HK-2 (cell line): ENCODE results near the gene AXIN2.

Source experiments
- DNase-seq: peaks from one replicate; pipeline ENCODE4 v3.0.0-alpha.2; 2018; ENCODE audit not compliant: unreplicated experiment

The AXIN2 gene, protein sequence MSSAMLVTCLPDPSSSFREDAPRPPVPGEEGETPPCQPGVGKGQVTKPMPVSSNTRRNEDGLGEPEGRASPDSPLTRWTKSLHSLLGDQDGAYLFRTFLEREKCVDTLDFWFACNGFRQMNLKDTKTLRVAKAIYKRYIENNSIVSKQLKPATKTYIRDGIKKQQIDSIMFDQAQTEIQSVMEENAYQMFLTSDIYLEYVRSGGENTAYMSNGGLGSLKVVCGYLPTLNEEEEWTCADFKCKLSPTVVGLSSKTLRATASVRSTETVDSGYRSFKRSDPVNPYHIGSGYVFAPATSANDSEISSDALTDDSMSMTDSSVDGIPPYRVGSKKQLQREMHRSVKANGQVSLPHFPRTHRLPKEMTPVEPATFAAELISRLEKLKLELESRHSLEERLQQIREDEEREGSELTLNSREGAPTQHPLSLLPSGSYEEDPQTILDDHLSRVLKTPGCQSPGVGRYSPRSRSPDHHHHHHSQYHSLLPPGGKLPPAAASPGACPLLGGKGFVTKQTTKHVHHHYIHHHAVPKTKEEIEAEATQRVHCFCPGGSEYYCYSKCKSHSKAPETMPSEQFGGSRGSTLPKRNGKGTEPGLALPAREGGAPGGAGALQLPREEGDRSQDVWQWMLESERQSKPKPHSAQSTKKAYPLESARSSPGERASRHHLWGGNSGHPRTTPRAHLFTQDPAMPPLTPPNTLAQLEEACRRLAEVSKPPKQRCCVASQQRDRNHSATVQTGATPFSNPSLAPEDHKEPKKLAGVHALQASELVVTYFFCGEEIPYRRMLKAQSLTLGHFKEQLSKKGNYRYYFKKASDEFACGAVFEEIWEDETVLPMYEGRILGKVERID

GRCh38 chr17:65561452-65562205 lies at the start of gene AXIN2:
Gene AXIN2, minus strand, starts transcription at chr17:65561648. Its CDS starts 3,028 bp downstream, at chr17:65558620.
- peak; percentile 79 for DNase-seq

DNA sequence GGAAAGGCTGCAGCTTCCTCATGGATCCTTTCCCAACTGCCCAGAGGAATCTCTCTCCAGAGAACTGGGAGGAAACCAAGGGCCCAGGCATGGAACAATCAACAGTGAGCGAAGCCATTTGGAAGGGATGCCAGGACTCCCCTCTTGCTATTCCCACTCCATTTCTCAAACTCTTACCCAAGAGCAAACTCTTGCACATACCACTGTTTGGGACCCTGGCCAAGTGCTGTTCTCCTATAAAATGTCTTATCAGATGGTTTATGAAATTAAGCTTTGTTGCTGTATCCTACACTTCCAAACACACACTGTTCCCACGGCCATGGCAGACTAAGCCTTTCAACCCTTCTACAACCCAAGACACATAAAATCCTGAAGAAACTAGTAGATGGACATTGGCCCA lies 48.3 kb upstream of the AXIN2 start:
- no peak for DNase-seq

DNA sequence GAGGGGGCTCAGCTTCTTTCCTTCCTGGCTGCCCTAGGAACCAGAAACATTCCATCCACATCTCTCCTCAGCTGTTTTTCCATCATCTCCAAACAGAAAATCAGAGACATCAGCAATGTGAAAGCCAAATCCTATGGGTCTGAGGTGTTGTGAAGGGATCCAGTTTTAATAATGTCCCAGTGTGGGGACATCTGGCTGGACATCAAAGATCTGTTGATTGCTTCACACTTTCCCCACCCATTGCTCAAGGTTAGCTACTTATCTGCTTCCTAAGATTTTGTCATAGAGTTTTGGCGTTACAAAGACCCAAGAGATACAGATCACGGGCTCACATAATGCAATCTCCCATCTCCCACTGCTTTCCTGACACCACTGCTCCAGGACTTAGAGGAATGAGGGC lies 47.8 kb upstream of the AXIN2 start:
- DNase-seq: no peak

- DNase-seq: no peak
Measured at GRCh38 chr17:65604070-65604469, 42.6 kb upstream of the AXIN2 start.

DNA sequence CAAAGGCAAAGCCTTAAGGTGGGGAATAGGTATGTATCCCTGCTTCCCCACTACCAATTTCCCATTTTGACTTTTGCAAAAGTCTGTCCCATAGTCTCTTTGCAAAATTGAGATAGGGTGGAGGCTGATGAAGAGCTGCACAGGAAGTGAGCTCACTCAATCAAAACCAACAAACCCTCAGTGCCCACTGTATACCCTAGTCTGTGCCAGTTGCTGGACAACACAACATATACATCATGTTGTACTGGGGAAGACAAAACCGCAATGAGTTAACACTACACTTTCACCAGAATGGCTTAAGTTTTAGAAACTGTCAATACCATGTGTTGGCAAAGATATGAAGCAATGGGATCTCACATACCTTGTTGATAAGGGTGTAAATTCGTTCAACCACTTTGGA lies 40.4 kb upstream of the AXIN2 start:
- DNase-seq: no peak

GRCh38 chr17:65601145-65601544 lies 39.7 kb upstream of the AXIN2 start:
- no peak for DNase-seq

- DNase-seq: no peak
Measured at GRCh38 chr17:65600518-65600917, 39.1 kb upstream of the AXIN2 start.

DNA sequence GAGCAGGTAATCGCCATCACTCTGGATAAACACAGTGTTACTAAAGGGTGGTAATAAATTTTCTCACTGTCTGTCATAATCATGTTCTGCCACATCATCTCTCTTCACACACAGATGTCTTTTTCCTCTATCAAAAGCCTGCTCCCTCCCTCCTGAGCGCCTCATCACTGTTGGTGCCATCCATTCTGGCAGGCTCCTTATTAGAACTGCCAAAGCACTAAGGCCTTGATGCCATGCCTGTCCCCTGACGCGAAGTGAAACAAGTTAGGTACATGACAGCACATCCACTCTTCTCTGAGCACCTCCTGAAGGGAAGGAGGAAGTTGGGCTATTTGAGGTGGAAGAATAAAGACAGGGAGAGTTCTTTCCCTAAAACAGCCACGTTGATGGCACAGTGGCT lies 38.2 kb upstream of the AXIN2 start:
- no peak for DNase-seq

GRCh38 chr17:65598746-65599145 lies 37.3 kb upstream of the AXIN2 start:
- DNase-seq: no peak

DNA sequence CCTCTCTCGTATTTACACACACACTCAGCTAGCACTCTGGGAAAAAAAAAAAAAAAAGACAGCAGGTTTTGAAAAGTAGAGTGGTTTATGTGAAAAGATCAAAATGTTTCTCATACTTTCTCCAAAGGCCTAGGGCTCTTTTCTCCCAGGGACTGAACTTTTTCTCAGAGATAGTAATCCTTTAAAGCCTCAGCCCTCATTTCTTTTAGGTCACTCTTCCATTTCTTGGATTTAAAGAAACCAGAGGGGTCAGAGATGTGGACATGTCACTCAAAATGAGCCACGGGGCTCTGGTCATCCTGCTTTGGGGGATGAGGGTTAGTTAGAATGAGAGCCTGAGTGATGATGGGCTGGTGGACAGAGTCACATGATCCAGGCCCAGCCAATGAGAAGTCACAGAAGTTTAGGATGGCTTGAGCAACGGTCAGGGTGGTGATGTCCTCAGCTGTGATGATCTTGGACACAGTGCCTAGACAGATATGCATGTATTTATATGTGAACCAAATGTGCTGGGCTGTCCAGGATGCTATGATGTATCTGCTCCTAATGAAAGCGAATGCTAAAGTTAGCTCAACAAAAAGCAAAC lies 33.7 kb upstream of the AXIN2 start:
- DNase-seq: no peak

GRCh38 chr17:65593855-65594845 lies 32.7 kb upstream of the AXIN2 start:
- no peak for DNase-seq

- no peak for DNase-seq
Measured at GRCh38 chr17:65593092-65593854, 31.8 kb upstream of the AXIN2 start.

- DNase-seq: no peak
Measured at GRCh38 chr17:65592125-65592965, 30.9 kb upstream of the AXIN2 start.

DNA sequence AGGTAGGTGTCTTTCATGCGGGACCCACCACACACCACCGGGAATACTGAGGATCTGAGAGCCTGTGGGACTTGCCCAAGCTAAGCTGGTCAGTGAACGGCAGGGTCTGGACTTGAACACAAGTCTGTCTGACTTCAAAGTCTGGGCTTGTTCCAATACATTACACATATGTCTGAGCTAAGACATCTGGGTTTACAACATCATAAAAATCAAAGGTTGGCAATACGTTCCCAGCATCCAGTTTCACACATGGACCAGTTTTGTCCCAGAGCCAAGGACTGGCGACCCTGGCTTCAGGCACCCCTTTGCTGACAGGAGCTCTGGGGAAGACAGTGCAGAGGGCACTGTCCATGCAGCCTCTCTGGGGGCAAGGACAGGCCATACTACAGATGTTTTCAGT lies 27.9 kb upstream of the AXIN2 start:
- no peak for DNase-seq

GRCh38 chr17:65588181-65588808 lies 26.8 kb upstream of the AXIN2 start:
- no peak for DNase-seq

GRCh38 chr17:65587534-65588180 lies 26.2 kb upstream of the AXIN2 start:
- no peak for DNase-seq

GRCh38 chr17:65586899-65587298 lies 25.5 kb upstream of the AXIN2 start:
- DNase-seq: no peak
